GM21786 (cell line): ENCODE measurements around the gene MLH1.
"Not testable (repeated sequence)": the region's sequence is repeated elsewhere in the genome, so short reads cannot be mapped to it uniquely, and the experiment has no call there.

Experiments used
- ATAC-seq: cut with Tn5 transposase; IDR thresholded peaks from one replicate; pipeline ENCODE4 v1.9.1; 2021; ENCODE audit not compliant: unreplicated experiment

Gene MLH1

DNA sequence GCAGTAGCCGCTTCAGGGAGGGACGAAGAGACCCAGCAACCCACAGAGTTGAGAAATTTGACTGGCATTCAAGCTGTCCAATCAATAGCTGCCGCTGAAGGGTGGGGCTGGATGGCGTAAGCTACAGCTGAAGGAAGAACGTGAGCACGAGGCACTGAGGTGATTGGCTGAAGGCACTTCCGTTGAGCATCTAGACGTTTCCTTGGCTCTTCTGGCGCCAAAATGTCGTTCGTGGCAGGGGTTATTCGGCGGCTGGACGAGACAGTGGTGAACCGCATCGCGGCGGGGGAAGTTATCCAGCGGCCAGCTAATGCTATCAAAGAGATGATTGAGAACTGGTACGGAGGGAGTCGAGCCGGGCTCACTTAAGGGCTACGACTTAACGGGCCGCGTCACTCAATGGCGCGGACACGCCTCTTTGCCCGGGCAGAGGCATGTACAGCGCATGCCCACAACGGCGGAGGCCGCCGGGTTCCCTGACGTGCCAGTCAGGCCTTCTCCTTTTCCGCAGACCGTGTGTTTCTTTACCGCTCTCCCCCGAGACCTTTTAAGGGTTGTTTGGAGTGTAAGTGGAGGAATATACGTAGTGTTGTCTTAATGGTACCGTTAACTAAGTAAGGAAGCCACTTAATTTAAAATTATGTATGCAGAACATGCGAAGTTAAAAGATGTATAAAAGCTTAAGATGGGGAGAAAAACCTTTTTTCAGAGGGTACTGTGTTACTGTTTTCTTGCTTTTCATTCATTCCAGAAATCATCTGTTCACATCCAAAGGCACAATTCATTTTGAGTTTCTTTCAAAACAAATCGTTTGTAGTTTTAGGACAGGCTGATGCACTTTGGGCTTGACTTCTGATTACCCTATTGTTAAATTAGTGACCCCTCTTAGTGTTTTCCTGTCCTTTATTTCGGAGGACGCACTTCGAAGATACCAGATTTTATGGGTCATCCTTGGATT is at the start of gene MLH1:
Gene MLH1 (plus strand): TSS at position 193 of the 958 bp plus-strand sequence. CDS start 30 bp downstream, at position 223.
- ATAC-seq = peak; percentile 91

DNA sequence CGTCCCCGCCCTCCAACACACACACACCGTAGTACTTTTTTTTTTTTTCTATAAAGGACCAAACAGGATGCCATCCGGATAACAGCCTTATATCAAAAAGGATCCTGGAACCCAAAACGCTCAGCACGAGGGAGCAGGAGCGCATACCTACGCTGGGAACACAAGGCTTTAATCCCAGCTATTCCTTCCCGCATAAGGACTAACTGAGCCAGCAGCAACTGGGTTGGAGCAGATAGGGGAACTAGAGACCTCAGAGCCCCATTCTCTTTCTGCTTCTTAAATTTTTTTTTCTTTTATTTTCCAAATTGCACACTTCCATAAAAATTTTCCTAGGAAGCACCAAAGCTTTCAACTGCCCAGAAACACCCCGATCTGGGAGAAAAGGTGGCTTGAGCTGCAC is 49.7 kb upstream of the MLH1 start:
- no peak for ATAC-seq

DNA sequence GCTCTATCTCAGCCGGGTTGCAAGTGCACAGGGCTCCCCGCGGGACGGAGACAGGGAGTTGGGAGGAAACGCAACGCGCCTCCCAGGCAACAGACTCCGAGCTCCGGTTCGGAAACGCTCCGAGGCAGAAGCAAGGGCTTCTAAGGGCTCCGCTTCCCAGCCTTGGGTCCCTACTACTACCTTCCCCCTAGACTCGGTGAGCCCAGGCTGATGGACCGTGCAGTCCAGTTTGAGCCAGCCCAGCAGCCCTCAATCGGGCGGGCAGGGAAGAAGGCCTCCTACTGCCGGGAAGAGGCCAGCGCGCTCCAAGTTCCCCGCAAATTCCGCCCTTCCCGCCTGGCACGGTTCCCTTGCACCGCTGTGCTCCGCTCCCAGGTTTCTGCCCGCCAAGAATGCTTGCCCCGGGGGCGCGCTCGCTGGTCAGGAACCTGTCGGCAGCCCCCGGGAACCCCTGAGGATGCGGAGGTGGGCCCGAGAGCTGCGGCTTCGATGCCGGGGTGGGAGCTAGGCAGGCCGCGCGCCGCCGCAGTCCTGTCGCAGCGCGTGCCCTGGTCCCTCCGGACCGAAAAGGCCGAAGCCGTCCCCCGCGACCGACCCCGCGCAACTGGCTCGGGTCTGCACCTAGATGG is 49.2 kb upstream of the MLH1 start:
- ATAC-seq = peak; percentile 50

DNA sequence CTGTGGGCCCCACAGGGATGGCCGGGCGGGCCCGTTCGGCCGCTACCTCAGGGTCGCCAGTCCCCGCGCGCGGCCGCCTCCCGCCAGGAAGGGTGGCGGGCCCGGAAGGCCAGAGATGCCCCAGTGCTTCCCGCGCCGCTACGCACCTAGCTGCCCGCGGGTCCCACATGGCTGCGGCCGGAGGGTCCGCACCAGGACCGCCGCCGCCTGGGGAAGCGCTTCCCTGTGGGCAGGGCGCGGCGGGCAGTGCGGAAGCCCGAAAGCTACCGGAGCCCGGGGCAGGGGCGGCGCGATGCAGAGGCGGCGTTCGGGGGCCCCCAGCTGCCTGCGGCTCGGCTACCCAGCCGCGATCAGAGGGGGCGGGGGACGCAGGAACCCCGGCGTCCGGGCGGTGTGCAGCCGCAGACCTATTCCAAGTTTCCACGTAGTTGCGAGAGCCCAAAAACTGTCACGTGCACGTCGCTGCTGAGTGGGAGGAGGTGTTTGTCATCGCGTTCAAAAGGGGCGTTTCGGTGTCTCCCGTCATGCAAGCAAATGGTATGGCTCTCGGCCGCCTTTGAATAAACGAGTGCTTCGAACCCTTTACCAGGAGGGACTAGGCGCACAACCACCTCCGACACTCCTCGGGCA is 48.6 kb upstream of the MLH1 start, which contains the start of gene TRANK1:
Gene TRANK1 (minus strand): TSS at position 414 of the 630 bp plus-strand sequence. CDS start 245 bp downstream, at position 169.
- ATAC-seq = peak; percentile 48

DNA sequence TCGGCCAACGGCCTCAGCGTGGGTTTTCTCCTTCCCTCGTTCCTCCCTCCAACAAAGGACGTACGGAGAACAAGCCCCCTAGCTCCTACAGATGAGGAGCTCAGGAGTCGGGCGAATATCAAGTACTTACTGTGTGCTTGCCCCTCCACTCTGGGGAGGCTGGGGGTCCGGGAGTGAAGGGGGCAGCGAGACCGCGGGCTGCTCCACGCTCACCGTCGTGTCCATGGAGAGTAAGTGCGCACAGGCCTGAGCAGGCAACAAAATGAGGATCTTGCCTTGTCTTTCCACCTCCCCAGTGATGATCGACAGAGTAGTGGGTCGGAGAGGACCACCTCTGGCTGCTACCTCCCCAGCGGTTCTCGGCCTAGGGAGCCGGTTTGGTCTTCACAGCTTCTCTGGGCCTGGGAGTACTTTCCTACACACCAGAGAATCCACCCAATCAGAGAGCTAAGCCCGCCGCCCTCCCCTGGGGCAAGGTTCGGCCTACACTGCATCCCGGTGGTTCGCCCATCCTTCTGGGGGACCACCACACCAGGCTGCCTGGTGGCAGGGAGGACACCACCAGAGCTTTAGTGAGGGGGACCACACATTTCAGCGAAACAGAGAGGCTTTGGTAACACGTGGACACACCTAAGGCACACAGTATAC is 47.9 kb upstream of the MLH1 start:
- no peak for ATAC-seq

DNA sequence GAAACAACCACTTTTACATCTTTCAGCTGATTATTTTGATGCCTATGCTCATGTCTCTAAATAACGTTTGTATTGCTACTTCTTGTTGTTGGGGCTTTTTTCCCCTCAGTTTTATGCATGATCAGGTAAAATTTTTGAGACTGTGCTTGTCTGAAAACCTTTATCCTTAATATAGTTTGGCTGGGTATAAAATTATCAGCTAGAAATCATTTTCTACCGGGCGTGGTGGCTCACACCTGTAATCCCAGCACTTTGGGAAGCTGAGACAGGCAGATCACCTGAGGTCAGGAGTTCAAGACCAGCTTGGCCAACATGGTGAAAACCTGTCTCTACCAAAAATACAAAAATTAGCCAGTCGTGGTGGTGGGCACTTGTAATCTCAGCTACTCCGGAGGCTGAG is 45.5 kb upstream of the MLH1 start:
- not testable (repeated sequence) for ATAC-seq

DNA sequence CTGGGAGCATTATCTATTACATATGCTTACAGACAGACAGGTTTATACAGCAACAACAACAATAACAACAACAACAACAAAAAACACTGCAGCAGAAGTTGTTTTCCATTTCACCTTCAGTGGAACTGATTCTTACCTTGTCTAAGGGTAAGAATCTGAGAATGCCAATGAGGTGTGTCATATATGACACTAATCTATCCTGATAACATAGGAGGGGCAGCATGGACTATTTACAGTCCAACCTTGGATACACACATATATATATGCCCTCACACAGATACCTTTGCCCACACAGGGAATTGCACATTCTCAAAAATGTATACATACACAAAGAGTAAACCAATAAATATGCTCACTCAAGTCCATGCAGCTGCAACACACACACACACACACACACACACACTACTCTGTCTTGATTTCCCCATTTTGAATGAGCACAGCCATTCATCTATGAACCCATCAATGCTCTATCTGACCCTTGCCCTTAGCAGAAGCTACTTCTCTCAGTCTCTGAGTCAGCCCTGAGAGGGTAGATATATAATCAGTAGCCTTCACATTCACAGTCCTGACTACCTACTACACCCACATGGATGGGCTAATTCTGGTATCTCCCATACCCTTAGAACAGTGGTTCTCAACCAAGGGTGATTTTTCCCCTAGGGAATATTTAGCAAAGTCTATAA is 38.7 kb upstream of the MLH1 start:
- ATAC-seq = no peak

DNA sequence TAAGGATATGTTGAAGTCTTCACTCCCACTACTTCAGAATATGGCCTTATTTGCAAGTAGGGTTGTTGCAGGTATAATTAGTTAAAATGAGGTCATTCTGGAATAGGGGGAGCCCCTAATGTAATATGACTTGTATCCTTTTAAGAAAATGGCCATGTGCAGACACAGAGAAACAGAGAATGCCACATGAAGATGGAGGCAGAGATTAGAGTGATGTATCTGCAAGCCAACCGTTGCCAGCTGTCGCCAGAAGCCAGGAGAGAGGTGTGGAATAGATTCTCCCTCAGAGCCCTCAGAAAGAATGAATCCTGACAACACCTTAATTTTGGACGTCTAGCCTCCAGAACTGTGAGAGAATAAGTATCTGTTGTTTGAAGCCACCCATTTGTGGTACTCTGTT is 37.2 kb upstream of the MLH1 start:
- ATAC-seq = no peak

DNA sequence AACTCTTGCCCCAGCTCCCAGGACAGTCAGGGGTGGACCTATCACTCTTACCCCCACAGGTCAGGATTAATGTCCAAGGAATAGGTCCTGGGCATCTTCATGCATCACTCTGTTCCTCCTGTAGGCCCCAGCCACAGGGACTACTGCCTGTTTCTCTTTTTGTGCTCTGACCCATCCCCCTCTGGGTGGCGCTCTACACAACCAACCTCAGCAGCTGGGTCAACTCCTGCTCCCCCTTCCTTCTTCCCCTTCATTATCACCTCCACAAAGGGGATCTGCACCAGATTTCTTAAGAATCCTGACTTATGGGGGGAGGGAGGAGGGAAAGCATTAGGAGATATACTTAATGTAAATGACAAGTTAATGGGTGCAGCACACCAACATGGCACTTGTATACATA is 36.3 kb upstream of the MLH1 start:
- no peak for ATAC-seq

DNA sequence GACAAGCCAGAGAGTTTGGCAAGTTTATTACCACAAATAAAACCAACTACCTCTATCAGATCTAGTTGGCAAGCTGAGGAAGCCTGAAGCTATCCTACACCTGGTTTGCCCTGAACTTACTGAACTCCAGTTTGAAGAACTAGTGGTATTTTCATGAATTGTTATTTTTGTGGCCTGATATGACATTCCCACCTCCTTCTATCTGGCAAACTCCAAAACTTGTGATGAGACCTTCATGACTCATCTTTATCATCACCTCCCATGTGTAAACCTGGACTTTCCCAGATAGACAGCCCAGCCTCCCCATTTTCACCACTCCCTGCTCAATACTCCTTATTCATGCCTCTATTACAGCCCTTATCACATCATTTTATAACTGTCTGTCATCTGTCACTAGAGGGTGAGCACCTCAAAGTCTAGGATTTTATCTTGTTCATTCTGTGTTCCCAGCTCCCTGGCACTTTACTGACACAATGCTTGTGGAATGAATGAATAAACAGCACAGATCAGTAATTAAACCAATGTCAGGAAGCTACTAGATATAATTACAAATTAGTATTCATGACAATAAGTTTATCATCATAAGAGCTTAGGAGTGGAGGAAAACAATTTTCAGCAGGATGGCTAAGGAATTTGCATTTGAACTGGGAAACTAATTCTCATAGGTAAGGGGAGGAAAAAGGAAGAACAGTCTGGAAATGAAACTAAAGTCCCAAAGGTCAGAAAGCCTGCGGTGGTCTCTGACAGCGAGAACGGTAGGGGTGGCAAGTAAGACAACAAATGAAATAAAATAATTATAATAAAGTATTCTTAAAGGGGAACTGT is 35.2 kb upstream of the MLH1 start:
- ATAC-seq = no peak

DNA sequence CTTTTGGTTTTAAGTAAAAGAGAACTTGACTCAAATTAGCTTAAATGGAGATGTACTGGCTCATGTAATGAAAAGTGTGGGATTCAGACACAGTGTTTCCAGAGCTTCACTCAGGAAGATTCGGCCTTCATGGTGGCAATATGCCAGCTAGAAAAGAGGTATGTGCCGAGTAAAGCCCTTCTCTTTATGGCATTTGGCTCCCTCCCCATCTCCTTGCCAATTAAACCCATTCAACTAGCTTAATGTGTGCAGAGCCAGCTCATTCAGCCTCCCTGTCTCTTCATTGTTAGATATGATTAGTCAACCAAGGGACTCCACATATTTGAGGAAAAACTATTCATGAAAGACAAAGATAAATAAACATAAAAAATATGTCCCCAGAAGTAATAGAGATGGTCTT is 33.5 kb upstream of the MLH1 start:
- no peak for ATAC-seq

DNA sequence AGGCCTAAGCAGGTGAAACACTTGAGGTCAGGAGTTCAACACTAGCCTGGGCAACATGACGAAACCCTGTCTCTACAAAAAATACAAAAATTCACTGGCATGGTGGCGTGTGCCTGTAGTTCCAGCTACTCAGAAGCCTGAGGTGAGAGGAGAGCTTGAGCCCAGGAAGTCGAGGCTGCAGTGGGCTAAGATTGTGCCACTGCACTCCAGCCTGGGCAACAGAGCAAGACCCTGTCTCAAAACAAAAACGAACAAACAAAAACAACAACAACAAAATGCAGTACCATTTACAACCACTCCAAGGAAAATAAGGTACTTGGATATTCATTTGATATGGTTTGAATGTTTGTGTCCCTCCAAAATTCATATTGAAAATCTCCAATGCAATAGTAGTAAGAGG is 32.8 kb upstream of the MLH1 start:
- no peak for ATAC-seq

DNA sequence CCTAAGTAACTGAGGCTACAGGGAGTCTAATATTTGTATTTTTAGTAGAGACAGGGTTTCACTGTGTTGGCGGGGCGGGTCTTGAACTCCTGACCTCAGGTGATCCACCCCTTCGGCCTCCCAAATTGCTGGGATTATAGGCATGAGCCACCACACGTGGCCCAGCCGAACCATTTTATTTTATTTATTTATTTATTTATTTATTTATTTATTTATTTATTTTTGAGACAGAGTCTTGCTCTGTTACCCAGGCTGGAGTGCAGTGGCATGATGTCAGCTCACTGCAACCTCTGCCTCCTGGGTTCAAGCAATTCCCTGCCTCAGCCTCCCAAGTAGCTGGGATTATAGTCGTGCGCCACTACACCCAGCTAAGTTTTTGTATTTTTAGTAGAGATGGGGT is 30.3 kb upstream of the MLH1 start:
- not testable (repeated sequence) for ATAC-seq

DNA sequence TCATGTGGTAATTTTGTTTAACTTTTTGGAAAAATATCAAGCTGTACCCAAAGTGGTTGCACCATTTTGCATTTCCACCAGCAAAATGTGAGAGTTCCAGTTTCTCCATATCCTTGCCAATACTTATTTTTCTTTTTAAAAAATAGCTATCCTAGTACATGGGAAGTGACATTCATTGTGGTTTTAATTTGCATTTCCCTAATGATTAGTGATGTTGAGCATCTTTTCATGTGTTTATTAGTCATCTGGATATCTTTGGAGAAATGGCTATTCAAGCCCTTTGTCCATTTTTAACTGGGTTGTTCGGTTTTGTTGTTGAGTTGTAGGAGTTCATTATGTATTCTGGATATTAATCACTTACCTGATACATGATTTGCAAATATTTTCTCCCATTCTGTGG is 29.0 kb upstream of the MLH1 start:
- ATAC-seq = no peak

DNA sequence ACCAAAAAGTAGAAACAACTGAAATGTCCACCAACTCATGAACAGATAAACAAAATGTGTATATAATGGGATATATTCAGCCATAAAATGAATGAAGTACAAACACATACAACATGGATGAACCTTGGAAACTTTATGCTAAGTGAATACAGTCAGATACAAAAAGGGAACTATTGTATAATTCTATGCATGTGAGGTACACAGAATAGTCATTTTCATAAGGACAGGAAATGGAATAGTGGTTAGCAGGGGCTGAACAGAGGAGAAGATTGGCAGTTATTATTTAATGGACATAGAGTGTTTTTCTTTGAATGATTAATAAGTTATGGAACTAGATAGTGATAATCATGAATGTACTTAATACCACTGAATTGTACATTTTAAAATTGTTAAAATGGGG is 28.5 kb upstream of the MLH1 start:
- no peak for ATAC-seq

DNA sequence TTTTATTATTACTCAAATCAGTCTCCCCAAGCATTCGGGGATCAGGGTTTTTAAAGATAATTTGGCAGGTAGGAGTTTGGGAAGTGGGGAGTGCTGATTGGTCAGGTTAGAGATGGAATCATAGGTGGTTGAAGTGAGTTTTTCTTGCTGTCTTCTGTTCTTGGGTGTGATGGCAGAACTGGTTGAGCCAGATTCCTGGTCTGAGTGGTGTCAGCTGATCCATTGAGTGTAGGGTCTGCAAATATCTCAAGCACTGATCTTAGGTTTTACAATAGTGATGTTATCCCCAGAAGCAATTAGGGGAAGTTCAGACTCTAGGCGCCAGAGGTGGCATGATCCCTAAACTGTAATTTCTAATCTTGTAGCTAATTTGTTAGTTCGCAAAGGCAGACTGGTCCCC is 27.9 kb upstream of the MLH1 start:
- no peak for ATAC-seq

DNA sequence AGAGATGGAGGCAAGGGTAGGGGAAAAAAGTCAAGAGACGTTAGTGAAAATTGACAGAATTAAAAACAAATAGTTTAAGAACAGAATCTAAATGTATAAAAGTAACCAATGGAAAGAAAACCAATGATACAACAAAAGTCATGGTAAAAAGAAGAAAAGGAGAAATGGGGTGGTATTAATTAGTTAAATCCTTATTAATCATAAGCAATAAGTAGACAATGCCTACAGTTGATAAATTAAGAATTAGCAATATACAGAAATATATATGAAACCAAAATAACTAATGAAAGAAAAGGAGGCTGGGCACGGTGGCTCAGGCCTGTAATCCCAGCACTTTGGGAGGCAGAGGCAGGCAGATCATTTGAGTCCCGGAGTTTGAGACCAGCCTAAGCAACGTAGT is 24.2 kb upstream of the MLH1 start:
- no peak for ATAC-seq

DNA sequence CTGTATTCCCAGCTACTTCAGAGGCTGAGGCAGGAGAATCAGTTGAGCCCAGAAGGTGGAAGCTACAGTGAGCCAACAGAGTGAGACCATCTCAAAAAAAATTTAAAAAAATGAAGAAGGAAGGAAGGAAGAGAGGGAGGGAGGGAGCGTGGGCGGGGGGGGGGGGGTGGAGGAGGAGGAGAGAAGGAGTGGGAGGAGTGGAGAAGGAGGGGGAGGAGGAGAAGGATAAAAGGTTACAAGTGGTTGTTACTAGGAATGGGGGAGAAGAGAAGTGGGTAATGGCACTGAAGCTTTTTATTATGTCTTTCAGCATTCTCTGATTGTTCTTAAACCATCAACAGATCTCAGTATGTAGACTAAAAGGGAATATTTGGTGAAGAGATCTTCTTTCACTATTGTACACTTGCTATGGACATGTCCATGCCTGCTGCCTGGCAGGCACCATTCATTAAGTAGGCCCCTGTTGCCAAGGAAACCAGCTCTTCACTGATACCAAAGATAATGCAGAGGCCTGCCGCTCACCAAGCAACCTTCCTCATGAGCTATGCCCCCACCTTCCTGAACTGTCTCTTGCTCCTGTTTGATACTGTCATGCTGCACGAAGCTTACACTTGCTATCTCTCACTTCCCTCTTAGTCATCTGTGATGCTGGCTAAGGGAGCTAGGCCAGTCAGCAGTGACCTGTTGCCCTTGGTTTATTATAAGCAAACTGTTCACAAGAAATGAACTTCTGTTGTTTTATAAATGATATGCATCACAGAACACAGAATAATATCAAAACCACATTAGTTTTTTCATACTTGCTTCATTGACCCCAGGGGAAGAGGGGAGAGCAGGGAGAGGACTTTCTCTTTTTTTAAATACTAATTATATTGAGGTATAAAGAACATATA is 23.5 kb upstream of the MLH1 start:
- ATAC-seq = peak; percentile 100

DNA sequence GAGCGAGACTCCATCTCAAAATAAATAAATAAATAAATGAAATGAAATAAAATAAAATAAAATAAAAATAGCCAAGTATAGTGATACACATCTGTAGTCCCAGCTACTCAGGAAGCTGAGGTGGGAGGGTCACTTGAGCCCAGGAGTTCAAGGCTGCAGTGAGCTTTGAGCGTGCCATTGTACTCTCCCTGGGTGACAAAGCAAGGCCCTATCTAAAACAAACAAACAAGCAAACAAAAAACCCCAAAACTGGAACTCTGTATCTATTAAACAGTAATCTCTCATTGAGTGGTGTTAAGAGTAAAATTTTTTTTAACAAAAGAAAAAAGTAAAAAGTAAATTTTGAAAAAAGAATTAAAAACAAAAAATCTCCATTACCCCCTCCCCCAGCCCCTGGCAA is 21.2 kb upstream of the MLH1 start:
- ATAC-seq = no peak
